ENCODE data around the gene TKT. TPM values are rescaled to one million over a fixed set of nuclear protein-coding genes. Genes with fewer than 3 reads are reported as not detected.

The TKT gene
- total and polyA plus RNA-seq, 4 experiments from 2014 or later = 49.3 to 87.9 (median 75.6) TPM

GRCh38 chr3:53224536-53224935 lies 31.3 kb downstream of the TKT start:
- ChIA-PET POLR2A (ENCODE audit: partially characterized antibody) (no interaction called here), CTCF (ENCODE audit: partially characterized antibody) (no interaction called here)
- Histone ChIP-seq H3K4me1 (ENCODE audit: insufficient read depth, low read length) (no peaks in the 10 kb centered on the region), H3K27me3 (ENCODE audit: insufficient read depth, low read length) (no peaks in the 10 kb centered on the region), H3K9me3 (ENCODE audit: control insufficient read depth in 1 of 2, low read length in 2 of 2) (no peaks in the 10 kb centered on the region), H3K27ac (ENCODE audit: low read depth, low read length) (no peak overlapping the region), H3K36me3 (ENCODE audit: insufficient read depth, low read length) (peaks cover 46% of the 10 kb centered on the region), H3K4me3 (ENCODE audit: low read length in 2 of 2) (no peak overlapping the region)
- intact Hi-C loops (cut with micrococcal nuclease) = no loop called here
- Mint-ChIP-seq H3K4me1 (peaks cover 3 to 6% (median 4%) of the 10 kb centered on the region in 4 donors), H3K9me3 (no peaks in the 10 kb centered on the region), H3K27ac (no peak overlapping the region), H3K27me3 (no peaks in the 10 kb centered on the region), H3K36me3 (peaks cover 31 to 52% of the 10 kb centered on the region in 2 donors), H3K4me3 (no peak overlapping the region)
- DNase-seq = no peak

- no peaks in the 10 kb centered on the region for H3K27me3 ChIP-seq (ENCODE audit: insufficient read depth, low read length)
- Mint-ChIP-seq H3K27ac (no peak overlapping the region), H3K4me3 (no peak overlapping the region), H3K9me3 (no peaks in the 10 kb centered on the region), H3K27me3 (no peaks in the 10 kb centered on the region), H3K4me1 (peaks cover 3 to 6% (median 4%) of the 10 kb centered on the region in 4 donors), H3K36me3 (peaks cover 31 to 47% of the 10 kb centered on the region in 2 donors)
- ChIA-PET CTCF (ENCODE audit: partially characterized antibody) (interaction anchor here (0.8 to 4.9 kb wide), 2 partner anchors 25 to 485 kb away, joined by 3 to 28 read pairs; no protein-coding TSS in a partner anchor), POLR2A (ENCODE audit: partially characterized antibody) (no interaction called here)
- H3K27ac ChIP-seq (ENCODE audit: low read depth, low read length) = no peak overlapping the region
- H3K9me3 ChIP-seq (ENCODE audit: control insufficient read depth in 1 of 2, low read length in 2 of 2) = no peaks in the 10 kb centered on the region
- H3K4me3 ChIP-seq (ENCODE audit: low read length in 2 of 2) = no peak overlapping the region
- intact Hi-C loops (cut with micrococcal nuclease) = no loop called here
- no peak for DNase-seq
- peaks cover 41% of the 10 kb centered on the region for H3K36me3 ChIP-seq (ENCODE audit: insufficient read depth, low read length)
- H3K4me1 ChIP-seq (ENCODE audit: insufficient read depth, low read length) = no peaks in the 10 kb centered on the region
These were observed 31.8 kb downstream of the TKT start for GRCh38 chr3:53224026-53224425.

DNA sequence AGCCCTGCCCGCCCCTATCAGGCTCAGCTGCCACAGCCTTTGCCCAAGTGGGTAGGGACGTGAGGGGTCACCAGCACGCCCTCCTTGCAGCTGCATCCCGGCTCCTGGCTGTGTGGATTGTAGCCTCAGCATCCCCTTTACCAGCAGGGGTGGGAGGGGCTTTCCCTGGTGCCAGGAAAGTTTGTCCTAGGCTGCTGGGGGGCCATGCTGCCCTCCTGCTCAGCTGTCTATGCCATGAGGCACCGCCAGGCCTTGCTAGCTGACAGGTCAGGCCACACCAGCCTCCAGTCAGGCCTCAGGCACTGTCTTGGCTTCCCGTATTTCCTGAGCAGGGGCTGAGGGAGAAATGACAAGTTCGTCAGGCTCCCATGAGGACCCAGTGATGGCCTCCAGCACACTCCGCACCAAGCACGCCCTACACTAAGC lies 32.3 kb downstream of the TKT start:
- Mint-ChIP-seq H3K4me1 (peaks cover 3 to 6% (median 4%) of the 10 kb centered on the region in 4 donors), H3K36me3 (peaks cover 27 to 42% of the 10 kb centered on the region in 2 donors), H3K27ac (peak overlapping the region in 1 of 7 donors; percentile 10), H3K4me3 (no peak overlapping the region), H3K27me3 (no peaks in the 10 kb centered on the region), H3K9me3 (no peaks in the 10 kb centered on the region)
- ChIA-PET POLR2A (ENCODE audit: partially characterized antibody) (no interaction called here), CTCF (ENCODE audit: partially characterized antibody) (interaction anchor here (0.8 to 4.9 kb wide), 2 partner anchors 26 to 486 kb away, joined by 3 to 28 read pairs; no protein-coding TSS in a partner anchor)
- no peaks in the 10 kb centered on the region for H3K9me3 ChIP-seq (ENCODE audit: control insufficient read depth in 1 of 2, low read length in 2 of 2)
- H3K27me3 ChIP-seq (ENCODE audit: insufficient read depth, low read length) = no peaks in the 10 kb centered on the region
- no peaks in the 10 kb centered on the region for H3K4me1 ChIP-seq (ENCODE audit: insufficient read depth, low read length)
- H3K4me3 ChIP-seq (ENCODE audit: low read length in 2 of 2) = no peak overlapping the region
- peaks cover 36% of the 10 kb centered on the region for H3K36me3 ChIP-seq (ENCODE audit: insufficient read depth, low read length)
- H3K27ac ChIP-seq (ENCODE audit: low read depth, low read length) = no peak overlapping the region
- DNase-seq = no peak
- intact Hi-C loops (cut with micrococcal nuclease) = no loop called here

- no peak for DNase-seq
- POLR2A ChIA-PET (ENCODE audit: partially characterized antibody) = no interaction called here
- Mint-ChIP-seq H3K4me3 (no peak overlapping the region), H3K36me3 (peaks cover 27 to 37% of the 10 kb centered on the region in 2 donors), H3K9me3 (no peaks in the 10 kb centered on the region), H3K27ac (peak overlapping the region in 1 of 7 donors; percentile 42), H3K27me3 (no peaks in the 10 kb centered on the region), H3K4me1 (peaks cover 3 to 6% (median 5%) of the 10 kb centered on the region in 4 donors)
- CTCF ChIA-PET (ENCODE audit: partially characterized antibody) = interaction anchor here (0.8 to 4.9 kb wide), 2 partner anchors 26 to 486 kb away, joined by 3 to 28 read pairs; no protein-coding TSS in a partner anchor
- Histone ChIP-seq H3K27ac (ENCODE audit: low read depth, low read length) (no peak overlapping the region), H3K36me3 (ENCODE audit: insufficient read depth, low read length) (peaks cover 31% of the 10 kb centered on the region), H3K9me3 (ENCODE audit: control insufficient read depth in 1 of 2, low read length in 2 of 2) (no peaks in the 10 kb centered on the region), H3K4me3 (ENCODE audit: low read length in 2 of 2) (no peak overlapping the region), H3K4me1 (ENCODE audit: insufficient read depth, low read length) (no peaks in the 10 kb centered on the region), H3K27me3 (ENCODE audit: insufficient read depth, low read length) (no peaks in the 10 kb centered on the region)
- intact Hi-C loops (cut with micrococcal nuclease) = no loop called here
These were observed 32.8 kb downstream of the TKT start for GRCh38 chr3:53223025-53223424.

DNA sequence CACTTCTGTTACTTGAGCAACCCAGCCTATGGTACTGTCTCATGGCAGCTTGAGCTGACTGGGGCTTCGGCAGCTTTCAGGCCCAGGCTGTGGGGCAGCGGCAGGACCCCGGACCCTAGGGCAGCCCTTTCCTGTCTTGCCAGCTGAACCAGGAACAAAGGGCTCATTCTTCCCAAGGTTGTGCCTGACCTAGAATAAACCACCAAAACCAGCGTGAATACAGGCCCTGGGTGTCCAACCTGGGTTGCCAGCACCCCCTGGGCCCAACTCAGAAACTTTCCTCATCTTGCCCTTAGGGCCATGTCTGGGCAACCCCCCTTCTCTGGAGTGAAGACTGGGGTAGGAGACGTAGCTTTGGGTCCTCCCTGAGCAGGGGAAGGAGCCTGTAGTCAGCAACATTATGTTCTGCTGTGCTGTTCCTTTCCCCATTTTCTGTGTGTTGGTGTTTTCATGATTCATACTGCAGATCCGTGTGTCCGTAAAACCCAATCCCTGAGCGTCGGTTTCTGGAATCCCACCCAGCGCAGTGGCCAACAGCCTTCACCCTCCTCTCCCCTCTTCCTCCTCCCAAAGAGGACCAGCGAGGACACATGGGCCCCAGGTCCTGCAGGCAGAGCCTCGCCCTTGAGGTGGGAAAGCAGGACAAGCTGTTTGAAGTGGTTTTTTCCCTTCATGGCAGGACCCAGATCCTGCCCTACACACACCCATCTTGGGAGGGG lies 33.5 kb downstream of the TKT start:
- intact Hi-C loops (cut with micrococcal nuclease) = no loop called here
- ChIA-PET POLR2A (ENCODE audit: partially characterized antibody) (interaction anchor here (0.7 kb wide), 1 partner anchor 457 kb away, joined by 3 read pairs; no protein-coding TSS in a partner anchor), CTCF (ENCODE audit: partially characterized antibody) (interaction anchor here (1.3 to 4.9 kb wide), 4 partner anchors 10 to 487 kb away, joined by 3 to 28 read pairs (median 10); no protein-coding TSS in a partner anchor)
- Mint-ChIP-seq H3K27ac (peak overlapping the region in 4 of 7 donors; percentile 12 to 53 (median 40)), H3K4me1 (peaks cover 3 to 6% (median 5%) of the 10 kb centered on the region in 4 donors), H3K9me3 (no peaks in the 10 kb centered on the region), H3K4me3 (no peak overlapping the region), H3K36me3 (peaks cover 22 to 30% of the 10 kb centered on the region in 2 donors), H3K27me3 (no peaks in the 10 kb centered on the region)
- no peak for DNase-seq
- Histone ChIP-seq H3K4me1 (ENCODE audit: insufficient read depth, low read length) (no peaks in the 10 kb centered on the region), H3K27ac (ENCODE audit: low read depth, low read length) (no peak overlapping the region), H3K9me3 (ENCODE audit: control insufficient read depth in 1 of 2, low read length in 2 of 2) (no peaks in the 10 kb centered on the region), H3K4me3 (ENCODE audit: low read length in 2 of 2) (no peak overlapping the region), H3K27me3 (ENCODE audit: insufficient read depth, low read length) (no peaks in the 10 kb centered on the region), H3K36me3 (ENCODE audit: insufficient read depth, low read length) (peaks cover 24% of the 10 kb centered on the region)

- no peak overlapping the region for H3K4me3 Mint-ChIP-seq
- H3K9me3 Mint-ChIP-seq = no peaks in the 10 kb centered on the region
- POLR2A ChIA-PET (ENCODE audit: partially characterized antibody) = interaction anchor here (0.7 kb wide), 1 partner anchor 458 kb away, joined by 3 read pairs; no protein-coding TSS in a partner anchor
- no peaks in the 10 kb centered on the region for H3K27me3 ChIP-seq (ENCODE audit: insufficient read depth, low read length)
- no peaks in the 10 kb centered on the region for H3K27me3 Mint-ChIP-seq
- peaks cover 17 to 24% of the 10 kb centered on the region in 2 donors for H3K36me3 Mint-ChIP-seq
- peaks cover 3 to 6% (median 5%) of the 10 kb centered on the region in 4 donors for H3K4me1 Mint-ChIP-seq
- CTCF ChIA-PET (ENCODE audit: partially characterized antibody) = interaction anchor here (1.3 to 4.9 kb wide), 4 partner anchors 11 to 488 kb away, joined by 3 to 28 read pairs (median 10); no protein-coding TSS in a partner anchor
- H3K36me3 ChIP-seq (ENCODE audit: insufficient read depth, low read length) = peaks cover 22% of the 10 kb centered on the region
- H3K27ac Mint-ChIP-seq = peak overlapping the region in 3 of 7 donors; percentile 25 to 88 (median 40)
- DNase-seq = no peak
- no peak overlapping the region for H3K27ac ChIP-seq (ENCODE audit: low read depth, low read length)
- no peaks in the 10 kb centered on the region for H3K9me3 ChIP-seq (ENCODE audit: control insufficient read depth in 1 of 2, low read length in 2 of 2)
- no peaks in the 10 kb centered on the region for H3K4me1 ChIP-seq (ENCODE audit: insufficient read depth, low read length)
- no peak overlapping the region for H3K4me3 ChIP-seq (ENCODE audit: low read length in 2 of 2)
- intact Hi-C loops (cut with micrococcal nuclease) = no loop called here
These were observed 34.0 kb downstream of the TKT start for GRCh38 chr3:53221827-53222182.

- H3K9me3 Mint-ChIP-seq = no peaks in the 10 kb centered on the region
- CTCF ChIA-PET (ENCODE audit: partially characterized antibody) = interaction anchor here (0.7 to 4.9 kb wide), 6 partner anchors 11 to 488 kb away, joined by 3 to 28 read pairs (median 4); no protein-coding TSS in a partner anchor
- H3K4me3 Mint-ChIP-seq = no peak overlapping the region
- DNase-seq = no peak
- H3K4me1 Mint-ChIP-seq = peaks cover 3 to 6% (median 5%) of the 10 kb centered on the region in 4 donors
- Histone ChIP-seq H3K9me3 (ENCODE audit: control insufficient read depth in 1 of 2, low read length in 2 of 2) (no peaks in the 10 kb centered on the region), H3K4me1 (ENCODE audit: insufficient read depth, low read length) (no peaks in the 10 kb centered on the region), H3K4me3 (ENCODE audit: low read length in 2 of 2) (no peak overlapping the region), H3K27me3 (ENCODE audit: insufficient read depth, low read length) (no peaks in the 10 kb centered on the region), H3K36me3 (ENCODE audit: insufficient read depth, low read length) (peaks cover 19% of the 10 kb centered on the region), H3K27ac (ENCODE audit: low read depth, low read length) (no peak overlapping the region)
- peaks cover 13 to 20% of the 10 kb centered on the region in 2 donors for H3K36me3 Mint-ChIP-seq
- POLR2A ChIA-PET (ENCODE audit: partially characterized antibody) = interaction anchor here (0.7 kb wide), 1 partner anchor 458 kb away, joined by 3 read pairs; no protein-coding TSS in a partner anchor
- peak overlapping the region in 3 of 7 donors; percentile 35 to 88 (median 40) for H3K27ac Mint-ChIP-seq
- intact Hi-C loops (cut with micrococcal nuclease) = no loop called here
- H3K27me3 Mint-ChIP-seq = no peaks in the 10 kb centered on the region
These were observed 34.5 kb downstream of the TKT start for GRCh38 chr3:53221345-53221744.

All from CD4-positive, alpha-beta memory T cell (primary cell).